Omental fat pad (tissue), 4 donors: ENCODE data around the gene RPS6KL1. TPM values are rescaled to one million over a fixed set of nuclear protein-coding genes. Genes with fewer than 3 reads are reported as not detected.
A peak's percentile ranks its signal among the peaks of the same experiment; 100 is the strongest.

Source experiments
- ATAC-seq: fragments of 150-250 bp; one replicate; pipeline ENCODE4 v1.9.1; 2016; ENCODE audit warnings: mild to moderate bottlenecking, moderate library complexity; ENCODE audit not compliant: low FRiP score
- DNase-seq: peaks from one replicate; pipeline ENCODE4 v3.0.0-alpha.2; 2019; ENCODE audit warnings: low spot score
- CTCF ChIP-seq, 3 donors: fragments of 450-650 bp; IDR thresholded peaks; one replicate each; pipeline ENCODE4 v1.5.1; 2016 to 2017; ENCODE audit warnings: antibody characterized with exemption in 3 of 3, mild to moderate bottlenecking in 3 of 3, moderate library complexity in 2 of 3
- total RNA-seq, 4 donors: library from RNA; depleted of rRNA; stranded (reverse); fragments of >200 nt; gene quantifications; one replicate each; pipeline ENCODE4 v1.1.0, GENCODE V29; 2016

The RPS6KL1 gene
- total RNA-seq, 4 donors from 2014 or later: 1.3 to 5.2 (median 1.5) TPM

GRCh38 chr14:74947353-74948227 is 24.5 kb upstream of the RPS6KL1 start:
- DNase-seq (no peak), ATAC-seq (no peak)
- TF ChIP-seq CTCF (IDR thresholded peaks at IDR 0.05): no peak

GRCh38 chr14:74946659-74947281 is 23.7 kb upstream of the RPS6KL1 start:
- TF ChIP-seq CTCF (IDR thresholded peaks at IDR 0.05): no peak
- no peak for DNase-seq
- no peak for ATAC-seq

GRCh38 chr14:74945852-74946658 is 23.0 kb upstream of the RPS6KL1 start:
- ATAC-seq (peak; percentile 59), DNase-seq (peak; percentile 67)
- TF ChIP-seq CTCF (IDR thresholded peaks at IDR 0.05): peak in 2 of 3 donors; percentile 76 to 81

GRCh38 chr14:74945261-74945851 is 22.3 kb upstream of the RPS6KL1 start:
- DNase-seq: no peak
- no peak for TF ChIP-seq CTCF (IDR thresholded peaks at IDR 0.05)
- ATAC-seq: no peak

- DNase-seq (no peak), ATAC-seq (no peak)
- no peak for TF ChIP-seq CTCF (IDR thresholded peaks at IDR 0.05)
Measured at GRCh38 chr14:74942608-74943007, 19.5 kb upstream of the RPS6KL1 start.

- DNase-seq: no peak
- no peak for ATAC-seq
- TF ChIP-seq CTCF (IDR thresholded peaks at IDR 0.05): no peak
Measured at GRCh38 chr14:74942181-74942580, 19.1 kb upstream of the RPS6KL1 start.
